ENCODE data around the gene SLC39A1.

SLC39A1 gene

DNA sequence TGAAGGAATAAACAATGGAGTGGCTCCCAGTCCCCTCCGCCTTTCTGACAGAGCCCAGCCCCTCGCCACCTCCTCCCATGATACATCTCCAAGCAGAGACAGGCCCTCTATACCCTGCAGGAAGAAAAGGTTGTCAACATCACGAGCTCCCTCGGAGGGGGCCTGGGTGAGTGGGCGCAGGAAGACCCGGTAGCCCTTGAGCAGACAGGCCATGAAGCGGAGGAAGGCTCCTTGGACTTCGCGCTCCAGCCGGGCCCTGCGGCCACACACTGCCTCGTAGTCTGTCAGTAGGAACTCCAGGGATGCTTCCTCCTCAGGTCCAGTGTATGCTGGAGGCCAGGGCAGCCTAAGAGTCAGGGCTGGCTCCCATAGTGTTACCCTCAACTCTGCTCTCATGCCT is 23.9 kb downstream of the SLC39A1 start:
- in situ Hi-C loops (cut with MboI; ENCODE audit: low pct_unique_long_range_greater_than_20kb, low sequenced_read_pairs) = no loop called here

DNA sequence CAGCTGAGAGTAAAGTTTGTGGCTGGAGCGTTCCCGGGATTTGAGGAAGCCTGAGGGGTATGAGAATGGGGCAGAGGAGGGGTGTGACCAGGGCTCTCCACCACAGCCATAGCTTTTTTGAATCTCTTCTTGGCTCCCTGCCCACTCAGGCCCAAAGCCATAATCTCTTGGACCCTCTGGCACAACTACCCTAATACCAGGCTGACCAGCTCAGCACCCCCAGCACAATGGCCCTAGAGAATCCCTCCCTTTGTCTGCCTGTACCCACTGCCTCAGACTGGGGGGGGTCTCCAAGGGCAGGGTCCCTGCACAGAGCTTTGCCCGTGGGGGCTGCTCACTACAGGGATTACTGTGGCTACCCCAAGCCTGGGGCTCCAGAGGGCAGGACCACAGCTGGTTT is 24.3 kb downstream of the SLC39A1 start:
- in situ Hi-C loops (cut with MboI; ENCODE audit: low pct_unique_long_range_greater_than_20kb, low sequenced_read_pairs) = no loop called here
- DNase-seq = no peak

More for the DNA sequence above, 23.9 kb downstream of the SLC39A1 start:
- DNase-seq = no peak

GRCh38 chr1:153937331-153937730 is 26.0 kb downstream of the SLC39A1 start:
- DNase-seq = no peak
- in situ Hi-C loops (cut with MboI; ENCODE audit: low pct_unique_long_range_greater_than_20kb, low sequenced_read_pairs) = no loop called here

- no peak for DNase-seq
- in situ Hi-C loops (cut with MboI; ENCODE audit: low pct_unique_long_range_greater_than_20kb, low sequenced_read_pairs) = no loop called here
Observed at GRCh38 chr1:153936011-153936802, 27.1 kb downstream of the SLC39A1 start.

DNA sequence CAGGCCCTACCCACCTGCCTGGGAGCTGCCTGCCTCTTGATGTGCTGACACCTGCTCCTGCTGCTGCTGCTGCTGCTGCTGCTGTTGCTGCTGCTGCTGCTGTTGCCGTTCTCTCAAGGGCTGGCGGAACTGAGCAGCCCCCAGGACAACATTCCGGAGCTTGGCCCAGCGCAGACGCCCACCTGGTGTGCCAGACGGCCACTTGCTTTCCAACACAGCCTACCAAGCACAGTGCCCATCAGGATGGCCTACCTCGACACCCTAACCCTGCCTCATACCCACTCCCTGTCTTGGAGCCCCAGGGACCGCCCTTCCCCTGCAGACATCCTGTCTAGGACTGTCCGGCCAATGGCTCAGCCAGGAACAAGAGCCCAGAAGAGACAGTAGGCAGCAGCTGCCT is 28.6 kb downstream of the SLC39A1 start:
- no peak for DNase-seq
- in situ Hi-C loops (cut with MboI; ENCODE audit: low pct_unique_long_range_greater_than_20kb, low sequenced_read_pairs) = no loop called here

DNA sequence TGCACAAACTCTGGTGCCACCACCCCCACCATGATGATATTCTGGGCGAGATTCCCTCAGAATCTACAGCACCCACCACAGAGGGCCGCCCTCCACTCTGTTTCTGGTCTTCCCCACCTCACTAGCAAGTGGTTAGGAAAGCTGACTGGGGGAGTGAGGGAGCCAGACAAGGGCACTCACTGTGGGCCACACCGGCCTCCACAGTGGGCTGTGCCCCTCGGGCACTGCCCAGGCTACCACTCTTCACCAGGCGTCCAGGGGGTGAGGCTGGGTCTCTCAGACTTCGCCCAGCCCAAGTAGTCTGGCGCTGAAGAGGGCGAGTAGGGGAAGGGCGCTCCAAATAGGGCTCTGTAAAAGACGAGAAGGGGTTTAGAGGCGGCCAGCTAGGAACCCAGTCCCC is 29.4 kb downstream of the SLC39A1 start:
- in situ Hi-C loops (cut with MboI; ENCODE audit: low pct_unique_long_range_greater_than_20kb, low sequenced_read_pairs) = no loop called here
- DNase-seq = no peak

DNA sequence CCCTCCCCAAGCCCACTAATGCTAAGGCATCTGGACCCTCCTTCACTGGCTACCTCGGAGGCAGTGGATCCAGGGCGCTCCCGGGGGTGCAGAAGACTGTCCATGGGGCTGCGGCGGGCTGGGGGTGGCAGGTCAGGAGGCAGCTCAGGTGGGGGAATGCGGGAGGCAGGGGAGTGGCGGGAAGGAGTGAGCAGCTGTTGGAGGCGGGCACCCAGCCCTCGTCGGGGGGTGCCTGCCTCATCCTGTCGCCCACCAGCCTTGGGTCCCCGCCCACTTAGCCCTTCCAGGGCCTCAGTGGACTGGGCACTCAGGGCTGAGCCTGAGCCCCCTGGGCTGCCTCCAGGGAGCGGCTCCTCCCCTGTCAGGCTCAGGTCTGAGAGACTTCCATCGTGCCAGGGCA is 29.9 kb downstream of the SLC39A1 start:
- in situ Hi-C loops (cut with MboI; ENCODE audit: low pct_unique_long_range_greater_than_20kb, low sequenced_read_pairs) = no loop called here
- no peak for DNase-seq

- no peak for DNase-seq
- in situ Hi-C loops (cut with MboI; ENCODE audit: low pct_unique_long_range_greater_than_20kb, low sequenced_read_pairs) = no loop called here
Observed at GRCh38 chr1:153932156-153933131, 30.9 kb downstream of the SLC39A1 start.

DNA sequence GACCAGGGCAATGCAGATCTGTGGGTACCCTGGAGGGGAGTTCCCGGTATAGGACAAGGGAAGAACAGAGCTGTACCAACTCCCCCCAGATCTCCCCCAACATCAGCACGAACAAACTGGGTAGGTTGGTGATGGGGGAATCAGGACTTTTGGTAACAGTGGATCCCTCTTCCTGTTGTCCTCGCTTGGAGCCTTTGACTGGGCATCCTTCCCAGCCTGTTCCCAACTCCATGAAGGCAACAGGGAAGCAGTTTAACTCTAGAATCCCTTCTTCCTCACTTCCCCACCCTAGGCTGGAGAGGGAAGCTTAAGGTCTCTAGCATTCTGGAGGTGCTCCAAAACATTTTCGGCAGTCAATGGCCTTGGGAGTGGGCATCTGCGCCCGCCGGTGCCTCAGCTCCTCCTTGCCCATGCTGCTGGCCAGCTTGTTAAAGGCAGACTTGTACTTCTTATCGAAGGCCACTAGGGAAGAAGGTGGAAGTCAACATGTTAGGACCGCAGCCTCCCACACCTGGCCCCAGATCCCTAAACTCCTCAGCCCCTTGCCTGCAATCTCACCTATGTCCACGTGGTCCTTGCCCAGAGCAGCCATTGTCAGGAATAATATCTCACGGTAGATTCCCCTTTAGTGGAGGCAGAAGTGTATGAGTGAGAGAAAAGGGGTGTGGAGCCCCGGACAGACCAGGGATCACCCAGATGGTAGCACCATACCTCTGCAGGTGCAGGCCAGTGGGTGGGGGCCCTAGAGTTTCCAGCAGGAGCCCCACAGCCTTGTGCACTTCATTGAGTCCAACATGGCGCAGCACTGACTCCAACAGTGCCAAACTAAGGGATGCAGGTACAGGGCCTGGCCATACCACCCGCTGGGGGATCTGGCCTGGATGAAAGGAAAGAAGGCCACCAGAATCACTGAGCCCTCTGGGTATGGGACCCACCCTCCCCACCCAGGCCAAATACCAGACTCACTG is 33.1 kb downstream of the SLC39A1 start:
- in situ Hi-C loops (cut with MboI; ENCODE audit: low pct_unique_long_range_greater_than_20kb, low sequenced_read_pairs) = no loop called here

GRCh38 chr1:153929426-153929825 is 33.9 kb downstream of the SLC39A1 start:
- in situ Hi-C loops (cut with MboI; ENCODE audit: low pct_unique_long_range_greater_than_20kb, low sequenced_read_pairs) = no loop called here
- no peak for DNase-seq

More for the DNA sequence above, 33.1 kb downstream of the SLC39A1 start:
- no peak for DNase-seq

GRCh38 chr1:153928791-153929341 is 34.5 kb downstream of the SLC39A1 start:
- in situ Hi-C loops (cut with MboI; ENCODE audit: low pct_unique_long_range_greater_than_20kb, low sequenced_read_pairs) = no loop called here
- no peak for DNase-seq

- in situ Hi-C loops (cut with MboI; ENCODE audit: low pct_unique_long_range_greater_than_20kb, low sequenced_read_pairs) = no loop called here
- no peak for DNase-seq
Observed at GRCh38 chr1:153928245-153928644, 35.1 kb downstream of the SLC39A1 start.

DNA sequence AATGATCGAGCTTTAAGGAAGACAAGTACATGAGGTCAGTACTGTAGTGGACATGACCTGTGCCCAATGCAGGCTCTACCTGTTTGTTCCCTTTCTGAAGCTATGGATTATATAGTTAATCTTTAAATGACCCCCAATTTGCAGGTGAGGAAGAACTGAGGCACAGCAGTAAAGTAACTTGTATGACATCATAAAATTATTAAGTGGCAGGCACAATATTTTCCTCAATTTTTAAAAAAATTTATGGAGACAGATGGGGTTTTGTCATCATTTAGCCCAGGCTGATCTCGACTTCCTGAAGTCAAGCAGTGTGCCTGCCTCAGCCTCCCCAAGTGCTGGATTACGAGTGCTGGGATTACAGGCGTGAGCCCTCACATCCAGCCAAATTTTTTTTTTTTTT is 36.9 kb downstream of the SLC39A1 start:
- DNase-seq = no peak
- in situ Hi-C loops (cut with MboI; ENCODE audit: low pct_unique_long_range_greater_than_20kb, low sequenced_read_pairs) = no loop called here

GRCh38 chr1:153922972-153923925 is 40.1 kb downstream of the SLC39A1 start, which contains the start of gene GATAD2B:
Gene GATAD2B, minus strand, starts transcription at chr1:153922972. Its CDS starts 94,625 bp downstream, at chr1:153828347.
- peak; percentile 100 for DNase-seq
- in situ Hi-C loops (cut with MboI; ENCODE audit: low pct_unique_long_range_greater_than_20kb, low sequenced_read_pairs) = no loop called here

DNA sequence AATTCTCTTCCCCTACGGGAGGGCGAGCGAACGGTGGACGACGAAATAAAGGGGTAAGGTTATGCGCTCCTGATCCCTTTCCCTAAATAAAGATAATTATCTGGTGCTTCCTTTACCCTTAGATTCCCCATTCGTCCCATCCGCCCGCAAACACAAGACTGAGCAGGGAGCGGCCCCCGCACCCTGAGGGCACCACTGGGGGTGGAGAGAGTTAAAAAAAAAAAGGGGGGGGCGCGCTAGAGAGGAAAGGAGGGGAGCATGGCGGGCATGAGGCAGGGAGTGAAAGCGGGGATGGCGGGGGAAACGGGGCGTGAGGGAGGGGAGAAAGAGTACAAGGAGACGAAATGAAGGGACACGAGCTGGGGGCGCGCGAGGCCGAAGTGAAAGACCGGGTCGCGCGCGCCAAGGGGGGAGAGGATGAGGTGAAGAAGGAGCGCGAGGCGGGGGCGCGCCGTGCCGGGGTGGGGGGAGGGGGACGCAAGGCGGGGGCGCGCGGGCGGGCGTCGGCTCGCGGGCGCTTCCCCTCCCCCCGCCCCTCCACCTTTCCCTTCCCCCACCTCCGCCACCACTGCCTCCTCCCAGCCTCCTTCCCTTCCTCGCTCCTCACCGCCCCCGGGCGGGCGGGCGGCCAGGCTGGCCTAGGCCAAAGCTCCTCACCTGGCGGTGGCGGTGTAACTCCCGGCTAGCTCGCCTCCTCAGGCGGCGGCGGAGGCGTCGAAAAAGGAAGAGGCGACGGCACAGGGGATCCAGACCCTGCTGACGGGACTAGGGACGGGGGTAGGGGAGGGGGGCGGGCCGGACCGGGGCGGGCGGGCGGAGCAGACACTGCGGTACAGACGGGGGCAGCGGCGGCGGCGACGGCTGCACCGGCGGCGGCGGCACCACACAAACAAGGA is 41.0 kb downstream of the SLC39A1 start:
- DNase-seq = peak; percentile 54
- in situ Hi-C loops (cut with MboI; ENCODE audit: low pct_unique_long_range_greater_than_20kb, low sequenced_read_pairs) = no loop called here

GRCh38 chr1:153921803-153922075 is 41.6 kb downstream of the SLC39A1 start:
- in situ Hi-C loops (cut with MboI; ENCODE audit: low pct_unique_long_range_greater_than_20kb, low sequenced_read_pairs) = no loop called here
- DNase-seq = no peak
